Adrenal gland (tissue), 12 donors: ENCODE measurements around the gene KPNA3. TPM values are rescaled to one million over a fixed set of nuclear protein-coding genes. Genes with fewer than 3 reads are reported as not detected.
A peak's percentile ranks its signal among the peaks of the same experiment; 100 is the strongest.

Experiments used
- DNase-seq, 7 donors: peaks; one replicate each; pipeline ENCODE4 v3.0.0-alpha.2; 2019 to 2020
- H3K27ac ChIP-seq, 5 donors: fragments of 200-600 bp; sonication (generic) in 4 of 5; 1 replicate in 3 of 5; 2 replicates in 2 of 5; pipeline versions ENCODE4 v1.5.1 to v1.8.0; 2016 to 2020; ENCODE audit warnings: mild to moderate bottlenecking in 1 of 5
- H3K27me3 ChIP-seq: fragments of 200-600 bp; 2 replicates; pipeline ENCODE4 v1.8.0; 2021
- H3K36me3 ChIP-seq, 2 donors: fragments of 200-600 bp; replicated peaks in 1 of 2; 1 replicate in 1 of 2; 2 replicates in 1 of 2; pipeline versions ENCODE4 v1.5.1 to v1.8.0; 2018 to 2022
- H3K4me1 ChIP-seq, 2 donors: fragments of 200-600 bp; replicated peaks in 1 of 2; 1 replicate in 1 of 2; 2 replicates in 1 of 2; pipeline versions ENCODE4 v1.5.1 to v1.8.0; 2018 to 2021
- H3K4me3 ChIP-seq, 4 donors: fragments of 200-600 bp; sonication (generic) in 3 of 4; one replicate each; pipeline ENCODE4 v1.5.1; 2016 to 2018
- H3K9me3 ChIP-seq, 3 donors: fragments of 200-600 bp; sonication (generic) in 1 of 3; replicated peaks in 1 of 3; 1 replicate in 2 of 3; 2 replicates in 1 of 3; pipeline versions ENCODE4 v1.5.1 to v1.8.0; 2016 to 2021
- CTCF ChIP-seq, 6 experiments: fragments of 450-650 bp in 4 of 6; fragments of 200-600 bp in 2 of 6; sonication (generic) in 1 of 6; IDR thresholded peaks; 1 replicate in 5 of 6; 2 replicates in 1 of 6; pipeline versions ENCODE4 v1.5.1 to v1.8.0; 2016 to 2021; ENCODE audit warnings: antibody characterized with exemption in 6 of 6, mild to moderate bottlenecking in 2 of 6, moderate library complexity in 1 of 6
- POLR2A ChIP-seq, 2 donors: fragments of 450-650 bp; IDR thresholded peaks; one replicate each; pipeline ENCODE4 v1.6.1; 2017; ENCODE audit warnings: antibody characterized with exemption in 2 of 2, mild to moderate bottlenecking in 2 of 2, moderate library complexity in 1 of 2
- WGBS, 4 donors: extraction: QIAGEN DNeasy Blood & Tissue Kit in 2 of 4; methylation state at CpG; one replicate each; pipeline versions ENCODE4 v1.1.5 to v1.1.7; 2013 to 2017; 5-methylcytosine and 5-hydroxymethylcytosine counted together
- intact Hi-C, 2 donors: fragments of 100-400 bp; cut with DNase I; formaldehyde crosslinking; loops; one replicate each; pipeline versions ENCODE4 v1.14.1 to v1.15.0; 2022 to 2023
- polyA plus RNA-seq, 3 donors: library from polyadenylated mRNA; stranded (reverse); fragments of 200-250 nt in 2 of 3; fragments of 350-450 nt in 1 of 3; fragmentation: Illumina TruSeq in 1 of 3; extraction: RNeasy Lipid Tissue Mini Kit (QIAGEN cat#74804) in 1 of 3; gene quantifications; one replicate each; pipeline ENCODE4 v1.2.3, GENCODE V29; 2013 to 2014
- total RNA-seq, 9 donors: library from RNA; depleted of rRNA in 4 of 9; stranded (reverse); fragments of >200 nt in 4 of 9; fragments of 120-200 nt in 1 of 9; fragmentation: NEBNext Ultra II Directional in 1 of 9; extraction: Animal tissue kit (Norgen Biotek cat#: 25700) in 1 of 9; gene quantifications; one replicate each; pipeline versions ENCODE4 v1.1.0 to v1.2.4, GENCODE V29; 2013 to 2023
- donor health status: healthy with polysubstance abuse.
- donor health status: Bipolar disorder and iron deficiency.
- donor health status: DM: yes; HTN: yes; CAD: no.
- donor health status: DM: no; HTN: no; CAD: no.
- donor health status: DM: no; HTN: no; CAD: no.
- donor health status: DM: yes; HTN: yes; CAD: no.

KPNA3 gene
- total and polyA plus RNA-seq, 12 donors: 8.6 to 43.8 (median 20.5) TPM

GRCh38 chr13:49791711-49792549 lies 552 bp downstream of the KPNA3 start:
- peak; percentile 36 to 74 (median 58) for DNase-seq
- Histone ChIP-seq H3K27me3 (no peaks in the 10 kb centered on the region), H3K27ac (peak overlapping the region; percentile 79 to 97 (median 96)), H3K36me3 (no peaks in the 10 kb centered on the region), H3K4me1 (peaks cover 0 to 16% of the 10 kb centered on the region in 2 donors), H3K4me3 (peak overlapping the region; percentile 55 to 90 (median 77)), H3K9me3 (no peaks in the 10 kb centered on the region)
- intact Hi-C loops: loop anchor here in 1 of 2 donors (10.0 kb wide), 1 partner anchor 53 kb away; no protein-coding TSS in a partner anchor
- TF ChIP-seq POLR2A (IDR thresholded peaks at IDR 0.05) (no peak), CTCF (IDR thresholded peaks at IDR 0.05) (no peak)
- WGBS, 4 donors: 0% methylated on average over 2 to 98 of the region's 98 CpGs

GRCh38 chr13:49791315-49791710 lies 1.2 kb downstream of the KPNA3 start:
- H3K4me3 ChIP-seq: peak overlapping the region; percentile 55 to 90 (median 77)
- H3K9me3 ChIP-seq: no peaks in the 10 kb centered on the region
- H3K27ac ChIP-seq: peak overlapping the region in 4 of 5 donors; percentile 96 to 97 (median 96)
- H3K36me3 ChIP-seq: no peaks in the 10 kb centered on the region
- H3K27me3 ChIP-seq: no peaks in the 10 kb centered on the region
- 2 to 10% (median 6%) methylated on average over 9 of the region's 9 CpGs for WGBS, 4 donors
- H3K4me1 ChIP-seq: peaks cover 0 to 16% of the 10 kb centered on the region in 2 donors
- intact Hi-C loops: loop anchor here in 1 of 2 donors (10.0 kb wide), 1 partner anchor 53 kb away; no protein-coding TSS in a partner anchor
- TF ChIP-seq CTCF (IDR thresholded peaks at IDR 0.05) (no peak), POLR2A (IDR thresholded peaks at IDR 0.05) (no peak)
- DNase-seq: peak in 2 of 7 donors; percentile 26 to 37

- TF ChIP-seq CTCF (IDR thresholded peaks at IDR 0.05): no peak
- Histone ChIP-seq H3K27me3 (no peaks in the 10 kb centered on the region), H3K27ac (no peak overlapping the region), H3K36me3 (no peaks in the 10 kb centered on the region), H3K9me3 (no peaks in the 10 kb centered on the region), H3K4me3 (no peak overlapping the region), H3K4me1 (peaks cover 0 to 16% of the 10 kb centered on the region in 2 donors)
- no peak for DNase-seq
- intact Hi-C loops: loop anchor here in 1 of 2 donors (10.0 kb wide), 1 partner anchor 55 kb away; no protein-coding TSS in a partner anchor
- 94 to 99% (median 96%) methylated on average over 8 of the region's 8 CpGs for WGBS, 4 donors
Measured at GRCh38 chr13:49789968-49790367, 2.5 kb downstream of the KPNA3 start.

GRCh38 chr13:49786401-49787008 lies 6.0 kb downstream of the KPNA3 start:
- Histone ChIP-seq H3K4me3 (no peak overlapping the region), H3K27me3 (no peaks in the 10 kb centered on the region), H3K9me3 (no peaks in the 10 kb centered on the region), H3K27ac (no peak overlapping the region), H3K4me1 (peaks cover 0 to 20% of the 10 kb centered on the region in 2 donors), H3K36me3 (no peaks in the 10 kb centered on the region)
- intact Hi-C loops: no loop called here
- no peak for DNase-seq
- TF ChIP-seq POLR2A (IDR thresholded peaks at IDR 0.05): no peak
